Transverse colon (tissue), 4 donors: ENCODE results near the gene FBXL19.

Experiments used
- POLR2AphosphoS5 ChIP-seq, 3 donors: sonication (generic); formaldehyde crosslinking; IDR thresholded peaks; one replicate each; pipeline ENCODE4 v1.6.1; 2016; ENCODE audit warnings: antibody characterized with exemption in 3 of 3
- TF ChIP-seq, protein P1 (sequence below), 5 experiments: fragments of 200-600 bp in 3 of 5; fragments of 450-650 bp in 2 of 5; sonication (generic) in 3 of 5; IDR thresholded peaks; 1 replicate in 2 of 5; 2 replicates in 3 of 5; pipeline ENCODE4 v1.5.1; 2016 to 2017; ENCODE audit warnings: antibody characterized with exemption in 5 of 5, inconsistent platforms in 3 of 5, mild to moderate bottlenecking in 2 of 5, moderate library complexity in 1 of 5

DNA sequence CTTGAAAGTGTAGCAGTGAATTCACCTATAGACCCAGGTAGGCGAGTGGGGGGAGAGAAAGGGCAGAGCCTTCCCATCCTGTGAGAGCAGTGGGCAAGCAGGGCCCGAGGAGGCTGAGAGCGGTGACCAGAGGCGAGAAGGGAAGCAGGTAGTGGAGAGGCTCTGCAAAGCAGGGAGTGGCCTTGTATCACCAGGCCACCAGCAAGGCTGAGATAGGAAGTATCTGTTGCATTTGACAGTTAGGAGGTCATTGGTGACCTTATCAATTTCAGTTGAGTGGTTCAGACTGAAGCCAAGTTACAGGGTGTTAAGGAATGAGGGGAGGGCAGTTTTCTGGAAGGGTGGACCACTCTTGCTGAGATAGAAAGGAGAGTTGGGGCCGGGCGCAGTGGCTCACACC is 51.0 kb downstream of the FBXL19 start:
- TF ChIP-seq, protein P1, sequence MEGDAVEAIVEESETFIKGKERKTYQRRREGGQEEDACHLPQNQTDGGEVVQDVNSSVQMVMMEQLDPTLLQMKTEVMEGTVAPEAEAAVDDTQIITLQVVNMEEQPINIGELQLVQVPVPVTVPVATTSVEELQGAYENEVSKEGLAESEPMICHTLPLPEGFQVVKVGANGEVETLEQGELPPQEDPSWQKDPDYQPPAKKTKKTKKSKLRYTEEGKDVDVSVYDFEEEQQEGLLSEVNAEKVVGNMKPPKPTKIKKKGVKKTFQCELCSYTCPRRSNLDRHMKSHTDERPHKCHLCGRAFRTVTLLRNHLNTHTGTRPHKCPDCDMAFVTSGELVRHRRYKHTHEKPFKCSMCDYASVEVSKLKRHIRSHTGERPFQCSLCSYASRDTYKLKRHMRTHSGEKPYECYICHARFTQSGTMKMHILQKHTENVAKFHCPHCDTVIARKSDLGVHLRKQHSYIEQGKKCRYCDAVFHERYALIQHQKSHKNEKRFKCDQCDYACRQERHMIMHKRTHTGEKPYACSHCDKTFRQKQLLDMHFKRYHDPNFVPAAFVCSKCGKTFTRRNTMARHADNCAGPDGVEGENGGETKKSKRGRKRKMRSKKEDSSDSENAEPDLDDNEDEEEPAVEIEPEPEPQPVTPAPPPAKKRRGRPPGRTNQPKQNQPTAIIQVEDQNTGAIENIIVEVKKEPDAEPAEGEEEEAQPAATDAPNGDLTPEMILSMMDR (IDR thresholded peaks at IDR 0.05), result no peak
- no peak for TF ChIP-seq POLR2AphosphoS5 (IDR thresholded peaks at IDR 0.05)
